GM12872 (cell line): ENCODE results near the gene LDAH.

Experiments used
- CTCF ChIP-seq: IDR thresholded peaks from 3 replicates; pipeline ENCODE4 v1.5.1; 2011; ENCODE audit warnings: low read depth, mild to moderate bottlenecking, low read length, moderate library complexity; ENCODE audit not compliant: insufficient read depth

Gene LDAH

DNA sequence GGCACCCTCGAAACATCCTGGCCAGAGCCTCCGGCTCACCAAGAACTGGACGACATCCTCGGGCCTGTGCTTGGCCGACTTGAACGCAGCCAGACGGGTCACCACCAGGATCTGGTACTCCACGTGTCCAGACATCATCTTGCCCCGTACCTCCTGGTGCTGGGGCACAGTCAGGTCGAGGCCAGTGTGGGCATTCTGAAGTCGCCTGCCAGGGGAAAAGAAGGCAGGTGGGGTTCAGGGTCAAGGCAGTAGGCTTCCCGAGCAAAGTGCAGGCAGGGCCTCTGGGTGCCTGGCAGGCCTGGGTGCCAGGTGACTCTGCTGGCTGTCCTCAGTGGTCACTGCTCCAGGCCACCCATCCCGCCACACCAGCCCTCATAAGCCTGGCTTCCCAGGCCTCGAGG is 177.6 kb downstream of the LDAH start:
- TF ChIP-seq CTCF = no peak

DNA sequence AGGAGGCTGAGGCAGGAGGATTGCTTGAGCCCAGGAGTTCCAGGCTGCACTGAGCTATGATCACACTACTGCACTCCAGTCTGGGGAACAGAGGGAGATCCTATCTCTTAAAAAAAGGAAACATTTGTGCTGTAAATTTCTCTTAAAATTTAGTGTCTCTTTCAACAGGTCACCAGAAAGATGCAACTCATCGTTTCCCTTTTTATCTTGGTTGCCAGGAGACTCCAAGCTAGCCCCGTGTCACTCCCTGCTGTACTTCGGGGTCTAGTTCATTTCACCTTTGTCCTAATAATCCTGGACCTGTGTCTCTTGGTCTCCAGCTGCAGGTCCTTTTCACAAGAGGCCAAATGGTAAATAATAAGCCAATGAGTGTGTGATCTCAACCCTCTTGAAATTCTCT is 179.1 kb downstream of the LDAH start:
- no peak for TF ChIP-seq CTCF

- TF ChIP-seq CTCF = no peak
Observed at GRCh38 chr2:20643060-20643459, 179.8 kb downstream of the LDAH start.

DNA sequence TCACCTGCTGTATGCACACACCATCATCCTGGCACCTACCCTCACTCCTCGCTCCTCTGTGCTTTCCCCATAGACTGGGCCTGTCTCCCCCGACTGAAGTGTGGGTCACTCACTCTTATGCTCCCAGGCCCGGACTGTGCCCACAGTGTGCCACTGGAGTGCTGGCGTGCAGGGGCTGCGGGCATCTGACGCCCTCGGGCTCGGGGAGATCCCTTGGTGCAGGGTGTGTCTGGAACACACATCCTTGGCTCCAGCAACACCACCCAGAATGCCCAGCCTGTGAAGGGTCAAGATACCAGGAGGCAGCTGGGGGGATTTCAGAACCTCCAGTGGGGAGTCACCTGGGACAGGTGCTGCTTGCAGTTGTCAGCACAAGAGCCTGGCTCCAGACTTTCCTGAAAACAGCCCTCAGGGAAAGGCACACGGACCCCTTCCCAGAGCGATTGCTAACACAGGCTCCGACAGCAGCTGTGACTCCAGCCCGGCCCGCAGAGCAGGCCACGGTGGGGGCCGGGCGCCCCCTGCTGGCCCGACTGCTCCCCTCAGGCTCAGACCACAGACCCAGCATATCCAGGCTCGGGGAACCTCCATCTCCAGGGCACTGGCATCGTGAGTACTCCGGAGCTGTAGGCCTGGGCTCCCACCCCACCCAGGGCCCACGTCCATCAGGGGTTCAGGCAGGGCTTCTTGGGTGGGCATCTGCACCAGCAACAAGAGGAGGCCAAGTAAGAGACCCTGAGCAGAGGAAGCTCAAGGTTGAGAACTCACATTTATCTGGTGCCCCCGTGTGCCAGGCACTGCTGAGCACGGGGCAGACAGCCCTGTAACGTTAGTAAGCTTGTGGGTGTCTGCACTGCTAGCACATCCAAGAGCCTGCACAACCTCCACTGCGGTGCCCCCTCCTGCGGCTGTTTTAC is 180.6 kb downstream of the LDAH start:
- peak; percentile 98 for TF ChIP-seq CTCF

GRCh38 chr2:20641123-20641985 is 181.5 kb downstream of the LDAH start:
- no peak for TF ChIP-seq CTCF

DNA sequence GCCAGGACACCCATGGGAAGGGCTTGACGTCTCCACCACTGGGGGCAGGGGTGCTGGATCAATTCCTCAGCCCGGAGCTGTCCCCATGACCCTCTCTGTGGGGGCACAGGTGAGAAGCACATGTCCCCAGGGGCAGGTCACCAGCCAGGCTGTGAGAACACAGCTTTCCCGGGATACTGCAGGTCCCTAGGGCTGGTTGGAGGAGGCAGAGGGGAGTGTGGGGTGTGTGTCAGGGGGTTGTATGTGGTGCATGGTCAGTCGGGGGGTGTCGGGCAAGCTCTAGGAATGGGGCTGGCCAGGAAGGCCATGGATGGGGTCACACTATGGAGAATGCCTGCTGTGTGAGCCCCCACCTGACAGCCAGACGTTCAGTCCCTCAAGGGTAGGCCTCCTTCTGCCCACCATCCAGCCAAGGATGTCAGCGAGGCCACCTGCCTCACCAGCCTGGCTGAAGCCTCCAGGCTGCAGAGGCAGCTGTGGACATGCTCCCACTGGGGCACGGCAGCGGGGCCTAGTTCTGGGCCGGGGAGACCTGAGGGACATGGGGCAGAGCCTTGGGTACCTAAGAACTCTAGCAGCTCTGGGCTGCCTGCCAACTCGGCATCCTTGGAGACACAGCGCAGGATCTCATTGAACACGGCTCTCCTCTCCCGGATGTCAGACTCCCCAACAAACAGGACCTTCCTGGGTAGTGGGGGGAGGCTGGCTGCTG is 182.3 kb downstream of the LDAH start:
- TF ChIP-seq CTCF = no peak

- TF ChIP-seq CTCF = no peak
Observed at GRCh38 chr2:20638646-20639430, 184.1 kb downstream of the LDAH start.
